Nephron (organoid): Measurements from ENCODE around the gene FIBIN.

Experiments
- H3K27ac Mint-ChIP-seq, 3 experiments: 2 replicates each; pipeline ENCODE4 v1.8.0; 2020; ENCODE audit warnings: mixed read lengths in 3 of 3, mild to moderate bottlenecking in 2 of 3, moderate library complexity in 1 of 3
- H3K27me3 Mint-ChIP-seq: 2 replicates; pipeline ENCODE4 v1.8.0; 2021; ENCODE audit warnings: low read depth, mild to moderate bottlenecking, moderate library complexity, mixed read lengths
- H3K36me3 Mint-ChIP-seq: 2 replicates; pipeline ENCODE4 v1.8.0; 2020; ENCODE audit warnings: low read depth, mixed read lengths
- H3K4me1 Mint-ChIP-seq: 2 replicates; pipeline ENCODE4 v1.8.0; 2020; ENCODE audit warnings: mixed read lengths
- H3K4me3 Mint-ChIP-seq, 3 experiments: 2 replicates each; pipeline ENCODE4 v1.8.0; 2020; ENCODE audit warnings: mild to moderate bottlenecking in 3 of 3, mixed read lengths in 3 of 3, moderate library complexity in 2 of 3
- H3K9me3 Mint-ChIP-seq: 2 replicates; pipeline ENCODE4 v1.8.0; 2020; ENCODE audit warnings: mixed read lengths
- TF ChIP-seq, protein P1 (sequence below), 3 experiments: fragments of 200-600 bp; sonication (generic); IDR thresholded peaks; one replicate each; pipeline ENCODE4 v1.5.0; 2021; ENCODE audit warnings: antibody characterized with exemption in 3 of 3; ENCODE audit not compliant: unreplicated experiment in 3 of 3

Gene FIBIN

DNA sequence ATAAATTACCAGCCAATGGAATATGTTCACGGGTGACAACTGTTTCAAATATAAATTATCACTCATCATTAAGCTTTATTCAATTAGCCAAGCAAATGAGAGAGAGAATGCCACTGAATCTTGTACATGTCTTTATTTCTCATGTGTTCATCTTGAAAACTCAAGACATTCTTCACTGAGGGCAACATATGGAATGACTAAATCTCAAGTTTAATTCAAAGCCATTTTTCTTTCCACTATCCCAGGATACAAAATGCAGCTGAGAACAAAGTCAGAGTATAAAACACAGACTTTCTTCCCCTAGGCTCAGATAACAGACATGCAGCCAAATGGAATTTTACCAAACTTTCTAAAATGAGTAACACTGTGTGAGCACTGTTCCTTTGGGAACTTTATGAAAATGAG is 34.7 kb downstream of the FIBIN start:
- peaks cover 55% of the 10 kb centered on the region for H3K4me1 Mint-ChIP-seq
- H3K27me3 Mint-ChIP-seq: no peaks in the 10 kb centered on the region
- H3K36me3 Mint-ChIP-seq: no peaks in the 10 kb centered on the region
- H3K4me3 Mint-ChIP-seq: no peak overlapping the region
- TF ChIP-seq, protein P1, sequence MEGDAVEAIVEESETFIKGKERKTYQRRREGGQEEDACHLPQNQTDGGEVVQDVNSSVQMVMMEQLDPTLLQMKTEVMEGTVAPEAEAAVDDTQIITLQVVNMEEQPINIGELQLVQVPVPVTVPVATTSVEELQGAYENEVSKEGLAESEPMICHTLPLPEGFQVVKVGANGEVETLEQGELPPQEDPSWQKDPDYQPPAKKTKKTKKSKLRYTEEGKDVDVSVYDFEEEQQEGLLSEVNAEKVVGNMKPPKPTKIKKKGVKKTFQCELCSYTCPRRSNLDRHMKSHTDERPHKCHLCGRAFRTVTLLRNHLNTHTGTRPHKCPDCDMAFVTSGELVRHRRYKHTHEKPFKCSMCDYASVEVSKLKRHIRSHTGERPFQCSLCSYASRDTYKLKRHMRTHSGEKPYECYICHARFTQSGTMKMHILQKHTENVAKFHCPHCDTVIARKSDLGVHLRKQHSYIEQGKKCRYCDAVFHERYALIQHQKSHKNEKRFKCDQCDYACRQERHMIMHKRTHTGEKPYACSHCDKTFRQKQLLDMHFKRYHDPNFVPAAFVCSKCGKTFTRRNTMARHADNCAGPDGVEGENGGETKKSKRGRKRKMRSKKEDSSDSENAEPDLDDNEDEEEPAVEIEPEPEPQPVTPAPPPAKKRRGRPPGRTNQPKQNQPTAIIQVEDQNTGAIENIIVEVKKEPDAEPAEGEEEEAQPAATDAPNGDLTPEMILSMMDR (IDR thresholded peaks at IDR 0.05; ENCODE audit: unreplicated experiment in 3 of 3): no peak
- peak overlapping the region; percentile 89 to 94 (median 94) for H3K27ac Mint-ChIP-seq
- peaks cover under 1% of the 10 kb centered on the region for H3K9me3 Mint-ChIP-seq

DNA sequence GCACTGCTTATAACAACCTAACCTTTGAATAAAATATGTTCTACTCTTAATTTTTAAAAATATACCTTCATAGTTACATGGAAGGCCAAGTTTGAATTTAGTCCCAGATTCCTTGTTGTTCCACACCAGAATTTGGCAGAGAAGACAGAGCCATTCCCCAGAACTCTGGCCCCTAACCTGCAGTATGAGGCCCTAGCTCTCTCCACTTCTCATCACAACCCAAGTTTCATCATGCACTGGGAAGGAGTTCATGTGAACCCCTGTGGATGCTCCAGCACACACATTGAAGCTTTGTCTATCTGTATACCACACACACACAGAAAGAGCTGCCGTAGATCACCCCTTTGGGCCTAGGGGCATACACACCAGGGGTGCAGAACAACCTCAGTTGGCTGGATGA is 36.1 kb downstream of the FIBIN start:
- TF ChIP-seq, protein P1 (IDR thresholded peaks at IDR 0.05; ENCODE audit: unreplicated experiment in 3 of 3): no peak
- Mint-ChIP-seq H3K4me3 (no peak overlapping the region), H3K27me3 (no peaks in the 10 kb centered on the region), H3K4me1 (peaks cover 49% of the 10 kb centered on the region), H3K27ac (peak overlapping the region; percentile 47 to 93 (median 89)), H3K9me3 (peaks cover 13% of the 10 kb centered on the region), H3K36me3 (peaks cover 3% of the 10 kb centered on the region)

DNA sequence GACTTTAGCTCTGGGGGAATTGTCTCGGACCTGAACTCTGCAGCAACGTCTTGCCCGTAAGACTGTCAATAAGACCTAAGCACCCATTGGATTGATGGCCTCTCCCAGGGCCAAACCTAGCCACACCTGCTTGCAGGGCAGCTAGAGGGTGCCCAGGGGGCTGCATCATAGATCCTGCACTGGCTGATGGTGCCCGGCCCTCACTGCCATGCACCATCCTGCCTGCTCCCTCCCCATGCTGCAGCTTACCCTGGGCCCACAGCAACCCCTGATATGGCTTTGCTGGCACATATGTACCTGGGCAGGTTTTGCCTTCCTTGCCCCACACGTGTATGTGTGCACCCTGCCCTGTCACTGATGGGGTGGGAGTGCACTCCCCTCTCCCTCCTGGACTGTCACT is 37.8 kb downstream of the FIBIN start:
- peaks cover 32% of the 10 kb centered on the region for H3K4me1 Mint-ChIP-seq
- peaks cover 3% of the 10 kb centered on the region for H3K36me3 Mint-ChIP-seq
- H3K27ac Mint-ChIP-seq: no peak overlapping the region
- H3K9me3 Mint-ChIP-seq: peaks cover 30% of the 10 kb centered on the region
- no peak overlapping the region for H3K4me3 Mint-ChIP-seq
- H3K27me3 Mint-ChIP-seq: no peaks in the 10 kb centered on the region
- TF ChIP-seq, protein P1 (IDR thresholded peaks at IDR 0.05; ENCODE audit: unreplicated experiment in 3 of 3): no peak

DNA sequence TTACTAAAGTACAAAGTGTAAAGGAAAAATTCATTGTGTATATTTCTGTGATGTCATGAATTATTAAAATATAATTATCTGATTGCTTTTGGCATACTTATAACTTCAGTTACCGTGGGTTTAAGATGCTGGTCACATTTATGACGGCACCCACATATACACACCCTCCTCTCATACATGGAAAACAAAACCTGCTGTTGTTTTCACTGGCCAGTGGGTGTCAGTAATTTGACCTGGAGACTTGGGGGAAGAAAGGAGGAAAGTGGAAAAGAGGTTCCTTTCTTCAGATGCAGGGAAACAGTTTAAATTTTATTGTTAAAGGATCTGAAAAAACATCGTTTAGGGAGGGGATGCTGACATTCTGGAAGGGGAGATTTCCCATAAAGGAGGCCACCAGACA is 46.0 kb downstream of the FIBIN start:
- peaks cover 8% of the 10 kb centered on the region for H3K4me1 Mint-ChIP-seq
- no peak overlapping the region for H3K4me3 Mint-ChIP-seq
- TF ChIP-seq, protein P1 (IDR thresholded peaks at IDR 0.05; ENCODE audit: unreplicated experiment in 3 of 3): no peak
- peaks cover under 1% of the 10 kb centered on the region for H3K36me3 Mint-ChIP-seq
- H3K27ac Mint-ChIP-seq: no peak overlapping the region
- H3K27me3 Mint-ChIP-seq: peaks cover 3% of the 10 kb centered on the region
- H3K9me3 Mint-ChIP-seq: peaks cover 48% of the 10 kb centered on the region

DNA sequence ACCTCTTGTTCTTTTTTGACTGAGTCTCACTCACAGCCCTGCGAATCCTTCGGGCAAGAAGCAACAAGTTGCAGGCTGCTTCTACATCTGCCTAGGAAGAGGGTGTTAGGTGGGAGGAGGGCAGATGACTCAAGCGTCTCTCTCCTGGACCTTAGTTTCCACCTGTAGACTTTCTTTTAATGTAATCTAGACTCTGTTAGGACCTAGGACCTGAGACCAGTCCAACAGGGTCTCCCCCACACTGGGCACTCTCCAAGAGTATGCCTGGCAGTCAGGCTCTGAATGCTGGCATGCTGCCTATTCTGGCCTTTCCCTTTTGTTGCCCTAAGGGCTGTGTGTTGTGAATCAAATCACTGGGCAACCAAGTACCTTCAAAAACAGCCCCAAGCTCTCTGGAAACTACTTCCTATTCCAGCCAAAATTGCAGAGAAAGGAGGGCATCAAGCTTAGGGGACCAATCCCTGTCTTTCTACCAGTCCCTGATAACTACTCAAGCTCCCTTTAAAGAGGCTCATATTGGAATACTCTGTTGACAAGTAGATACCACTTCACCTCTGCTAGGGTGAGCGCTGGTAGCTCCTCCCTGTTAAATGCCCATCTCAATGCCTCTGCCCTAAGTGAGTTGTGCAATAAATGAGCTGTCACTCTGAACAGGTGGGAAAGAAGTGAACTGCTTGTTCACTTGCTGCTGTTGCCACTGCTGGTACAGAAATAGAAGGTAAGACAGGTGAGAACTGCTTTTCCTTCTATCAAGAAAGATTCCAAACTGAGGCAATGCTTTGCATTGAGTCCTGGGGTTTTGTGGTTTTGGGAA is 46.6 kb downstream of the FIBIN start, which contains the start of gene BBOX1:
BBOX1 (plus strand) TSS at position 514 of the 814 bp plus-strand sequence. CDS start 14,616 bp downstream, outside the sequence.
- no peak within 1 kb of the TSS for H3K4me3 Mint-ChIP-seq
- H3K9me3 Mint-ChIP-seq: peaks cover 48% of the 10 kb centered on the region
- peaks cover 3% of the 10 kb centered on the region for H3K27me3 Mint-ChIP-seq
- TF ChIP-seq, protein P1 (IDR thresholded peaks at IDR 0.05; ENCODE audit: unreplicated experiment in 3 of 3): no peak
- peak within 1 kb of the TSS in 1 of 3 experiments; percentile 75 for H3K27ac Mint-ChIP-seq
- peaks cover 8% of the 10 kb centered on the region for H3K4me1 Mint-ChIP-seq
- no peaks in the 10 kb centered on the region for H3K36me3 Mint-ChIP-seq
